Mucosa of descending colon (tissue), 3 donors: ENCODE results near the gene PRKAR2B. TPM values are rescaled to one million over a fixed set of nuclear protein-coding genes. Genes with fewer than 3 reads are reported as not detected.

ENCODE experiments used
- ATAC-seq: fragments of 200-7000 bp; cut with Tn5 transposase; one replicate; pipeline ENCODE4 v1.9.1; 2020; ENCODE audit warnings: mild to moderate bottlenecking, moderate library complexity
- DNase-seq, 3 donors: peaks; one replicate each; pipeline ENCODE4 v3.0.0-alpha.2; 2020
- H3K36me3 ChIP-seq: fragments of 200-600 bp; one replicate; pipeline ENCODE4 v1.8.0; 2021; ENCODE audit warnings: low read depth, mild to moderate bottlenecking
- H3K4me1 ChIP-seq: fragments of 200-600 bp; one replicate; pipeline ENCODE4 v1.8.0; 2021; ENCODE audit warnings: low read depth, mild to moderate bottlenecking
- H3K4me3 ChIP-seq: fragments of 200-600 bp; one replicate; pipeline ENCODE4 v1.8.0; 2021; ENCODE audit warnings: mild to moderate bottlenecking
- H3K9me3 ChIP-seq: fragments of 200-600 bp; one replicate; pipeline ENCODE4 v1.8.0; 2021; ENCODE audit warnings: mild to moderate bottlenecking
- intact Hi-C, 2 donors: fragments of 100-400 bp; cut with DNase I in 1 of 2; cut with micrococcal nuclease in 1 of 2; formaldehyde crosslinking; loops; one replicate each; pipeline versions ENCODE4 v1.11.0 to v1.11.1; 2022; cut with DNase I, micrococcal nuclease
- long read RNA-seq, 2 donors: library from polyadenylated mRNA; unstranded; transcript quantifications; one replicate each; pipeline ENCODE4 v2.0.0, GENCODE V29; 2019 to 2021
- total RNA-seq, 3 donors: library from RNA; stranded (reverse); fragmentation: NEBNext Ultra II Directional in 2 of 3; extraction: Animal tissue kit (Norgen Biotek cat#: 25700) in 2 of 3; gene quantifications; one replicate each; pipeline versions ENCODE4 v1.2.1 to v1.2.4, GENCODE V29; 2021 to 2023
- TF ChIP-seq, protein P1 (sequence below): fragments of 200-600 bp; IDR thresholded peaks from one replicate; pipeline ENCODE4 v1.8.0; 2022; ENCODE audit warnings: antibody characterized with exemption, mild to moderate bottlenecking
- donor health status: DM: no; HTN: no; CAD: no; lungs with moderate emphysema.
- donor health status: DM: no; HTN: no; CAD: no.
- donor health status: DM: no; HTN: yes; CAD: no.

Gene PRKAR2B
- 10 to 100 TPM in 1 of 3 donors, 1 to 10 TPM in 2; 4.6 to 20.8 (median 6.4) TPM for total RNA-seq
- long read RNA-seq, donor 1, transcript PRKAR2B-201 (11 exons, 3,745 nt) = major isoform, 39 of 46 reads
- long read RNA-seq, donor 1, partial matches to known transcripts = 4 of 46 reads
- long read RNA-seq, donor 1, other reads (novel, unspliced or antisense) = 3 of 46 reads
- long read RNA-seq, donor 2 = 0 reads

DNA sequence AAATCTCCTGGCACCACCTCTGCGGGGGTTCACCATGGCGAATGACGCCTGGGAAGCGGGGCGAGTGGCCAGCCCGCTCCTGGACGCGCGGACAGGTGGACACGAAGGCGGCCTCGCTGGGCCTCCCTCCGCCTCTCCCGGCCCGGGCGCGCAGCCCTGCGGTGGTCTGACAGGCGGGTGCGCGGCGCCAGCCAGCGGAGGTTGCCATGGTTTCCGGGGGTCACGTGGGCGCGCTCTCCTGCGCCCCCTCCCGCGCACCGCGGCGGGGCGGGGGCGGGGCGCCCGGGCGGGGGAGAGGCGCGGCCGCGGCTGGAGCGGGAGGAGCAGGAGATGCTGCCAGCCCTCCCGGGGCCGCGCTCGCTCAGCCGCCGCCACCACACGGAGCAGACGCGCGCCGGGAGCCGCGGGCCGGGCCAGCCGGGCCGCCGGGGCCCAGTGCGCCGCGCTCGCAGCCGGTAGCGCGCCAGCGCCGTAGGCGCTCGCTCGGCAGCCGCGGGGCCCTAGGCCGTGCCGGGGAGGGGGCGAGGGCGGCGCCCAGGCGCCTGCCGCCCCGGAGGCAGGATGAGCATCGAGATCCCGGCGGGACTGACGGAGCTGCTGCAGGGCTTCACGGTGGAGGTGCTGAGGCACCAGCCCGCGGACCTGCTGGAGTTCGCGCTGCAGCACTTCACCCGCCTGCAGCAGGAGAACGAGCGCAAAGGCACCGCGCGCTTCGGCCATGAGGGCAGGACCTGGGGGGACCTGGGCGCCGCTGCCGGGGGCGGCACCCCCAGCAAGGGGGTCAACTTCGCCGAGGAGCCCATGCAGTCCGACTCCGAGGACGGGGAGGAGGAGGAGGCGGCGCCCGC lies at the start of gene PRKAR2B:
PRKAR2B (plus strand) TSS at position 359 of the 848 bp plus-strand sequence; CDS start at position 562, 203 bp downstream.
- peaks cover 18% of the 10 kb centered on the region for H3K4me1 ChIP-seq
- TF ChIP-seq, protein P1, sequence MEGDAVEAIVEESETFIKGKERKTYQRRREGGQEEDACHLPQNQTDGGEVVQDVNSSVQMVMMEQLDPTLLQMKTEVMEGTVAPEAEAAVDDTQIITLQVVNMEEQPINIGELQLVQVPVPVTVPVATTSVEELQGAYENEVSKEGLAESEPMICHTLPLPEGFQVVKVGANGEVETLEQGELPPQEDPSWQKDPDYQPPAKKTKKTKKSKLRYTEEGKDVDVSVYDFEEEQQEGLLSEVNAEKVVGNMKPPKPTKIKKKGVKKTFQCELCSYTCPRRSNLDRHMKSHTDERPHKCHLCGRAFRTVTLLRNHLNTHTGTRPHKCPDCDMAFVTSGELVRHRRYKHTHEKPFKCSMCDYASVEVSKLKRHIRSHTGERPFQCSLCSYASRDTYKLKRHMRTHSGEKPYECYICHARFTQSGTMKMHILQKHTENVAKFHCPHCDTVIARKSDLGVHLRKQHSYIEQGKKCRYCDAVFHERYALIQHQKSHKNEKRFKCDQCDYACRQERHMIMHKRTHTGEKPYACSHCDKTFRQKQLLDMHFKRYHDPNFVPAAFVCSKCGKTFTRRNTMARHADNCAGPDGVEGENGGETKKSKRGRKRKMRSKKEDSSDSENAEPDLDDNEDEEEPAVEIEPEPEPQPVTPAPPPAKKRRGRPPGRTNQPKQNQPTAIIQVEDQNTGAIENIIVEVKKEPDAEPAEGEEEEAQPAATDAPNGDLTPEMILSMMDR = no peak
- H3K36me3 ChIP-seq = no peaks in the 10 kb centered on the region
- ATAC-seq = peak; percentile 87
- H3K4me3 ChIP-seq = peak within 1 kb of the TSS; percentile 29
- peak; percentile 69 to 78 (median 77) for DNase-seq
- intact Hi-C loops = no loop called here
- H3K9me3 ChIP-seq = no peaks in the 10 kb centered on the region

DNA sequence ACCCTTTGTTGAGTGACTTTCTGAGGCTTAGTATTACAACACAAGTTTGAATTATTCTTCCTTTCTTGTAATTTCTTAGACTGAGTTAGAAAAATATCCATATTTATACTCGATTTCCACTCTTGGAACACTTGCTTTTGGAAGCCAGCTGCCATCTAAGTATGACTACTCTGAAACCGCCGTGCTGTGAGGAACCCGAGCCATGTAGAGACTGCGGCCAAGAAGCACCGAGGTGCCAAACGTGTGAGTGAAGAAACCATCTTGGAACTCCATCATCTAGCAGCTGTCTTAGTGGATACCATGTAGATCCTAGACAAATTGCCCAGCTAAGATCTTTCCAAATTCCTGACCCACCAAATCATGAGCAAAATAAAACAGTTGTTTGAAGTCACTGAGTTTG lies 49.7 kb upstream of the PRKAR2B start:
- no peaks in the 10 kb centered on the region for H3K9me3 ChIP-seq

DNA sequence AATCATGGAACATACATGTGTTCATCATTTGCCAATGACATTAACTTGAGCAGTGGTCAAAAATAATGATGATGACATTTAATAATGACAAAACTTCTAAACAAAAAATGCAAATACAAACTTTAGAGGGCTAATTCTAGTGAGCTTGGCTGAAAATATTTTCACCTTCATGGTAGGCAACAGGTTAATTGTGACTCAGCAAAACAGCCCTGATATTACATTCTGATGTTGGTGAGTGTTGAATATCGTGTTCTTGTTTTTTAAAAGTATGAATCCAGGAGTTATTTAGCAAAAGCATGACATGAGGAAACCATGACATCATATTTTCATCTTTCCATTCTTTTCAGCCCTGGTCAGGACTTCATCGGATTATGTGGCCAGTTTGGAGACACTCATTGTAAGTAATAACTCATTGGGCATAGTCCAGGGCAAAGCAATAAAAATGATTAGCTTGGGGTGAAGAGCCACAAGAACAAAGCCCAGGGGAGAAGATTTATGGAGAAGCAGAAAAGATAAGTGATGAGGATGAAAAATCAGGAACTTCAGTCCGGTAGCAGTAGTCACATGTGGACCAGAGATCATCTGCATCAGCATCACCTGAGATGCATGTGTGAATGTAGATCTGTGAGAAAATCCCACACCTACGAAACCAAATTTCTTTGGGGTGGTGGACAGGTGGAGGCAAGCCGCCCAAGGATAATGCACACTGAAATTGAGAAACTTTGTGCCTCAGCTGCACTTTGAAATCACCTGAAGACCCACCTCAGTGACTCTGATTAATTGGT lies 46.8 kb upstream of the PRKAR2B start:
- intact Hi-C loops = no loop called here
- TF ChIP-seq, protein P1 = no peak
- no peak for ATAC-seq
- DNase-seq = no peak
- Histone ChIP-seq H3K4me3 (no peak overlapping the region), H3K4me1 (no peaks in the 10 kb centered on the region), H3K36me3 (no peaks in the 10 kb centered on the region), H3K9me3 (no peaks in the 10 kb centered on the region)

More for the DNA sequence above, 49.7 kb upstream of the PRKAR2B start:
- DNase-seq (no peak), ATAC-seq (no peak)
- Histone ChIP-seq H3K36me3 (no peaks in the 10 kb centered on the region), H3K4me1 (no peaks in the 10 kb centered on the region), H3K4me3 (no peak overlapping the region)
- intact Hi-C loops = no loop called here
- TF ChIP-seq, protein P1 = no peak

DNA sequence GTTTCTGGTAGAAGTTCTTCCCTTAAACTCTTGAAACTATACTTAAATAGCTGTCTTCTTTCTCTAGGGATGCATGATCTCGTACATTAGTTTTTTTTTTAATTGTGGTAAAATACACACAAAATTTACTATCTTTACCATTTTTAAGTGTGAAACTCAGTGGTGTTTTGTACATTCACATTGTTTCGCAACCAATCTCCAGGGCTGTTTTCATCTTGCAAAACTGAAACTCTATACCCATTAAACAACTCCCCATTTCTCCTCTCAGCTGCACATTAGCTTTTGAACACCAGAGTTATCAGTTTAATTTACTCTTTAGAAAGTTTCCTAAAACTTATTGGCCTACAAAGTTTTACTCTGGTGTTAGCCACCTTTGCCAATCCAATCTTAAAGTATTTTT lies 45.5 kb upstream of the PRKAR2B start:
- intact Hi-C loops = no loop called here
- TF ChIP-seq, protein P1 = no peak
- Histone ChIP-seq H3K36me3 (no peaks in the 10 kb centered on the region), H3K4me1 (no peaks in the 10 kb centered on the region), H3K4me3 (no peak overlapping the region), H3K9me3 (no peaks in the 10 kb centered on the region)
- ATAC-seq (no peak), DNase-seq (no peak)

DNA sequence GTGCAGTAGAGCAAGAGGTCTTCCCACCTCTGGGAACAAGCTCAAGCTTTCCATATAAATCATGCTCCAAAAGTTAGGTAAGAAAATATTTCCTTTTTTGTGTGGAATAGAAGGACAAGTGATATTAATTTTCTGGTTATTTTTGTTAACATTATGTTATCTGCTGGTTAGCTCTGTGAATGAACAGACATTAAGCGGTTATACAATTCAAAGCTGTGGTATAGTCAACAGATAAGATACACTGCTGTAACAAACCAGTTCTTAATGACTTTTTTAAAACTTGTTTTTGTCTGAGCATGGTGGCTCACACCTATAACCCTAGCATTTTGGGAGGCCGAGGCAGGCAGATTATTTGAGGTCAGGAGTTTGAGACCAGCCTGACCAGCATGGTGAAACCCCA lies 43.0 kb upstream of the PRKAR2B start:
- intact Hi-C loops = no loop called here
- Histone ChIP-seq H3K4me3 (no peak overlapping the region), H3K36me3 (no peaks in the 10 kb centered on the region), H3K4me1 (no peaks in the 10 kb centered on the region), H3K9me3 (no peaks in the 10 kb centered on the region)
- ATAC-seq (no peak), DNase-seq (no peak)
- TF ChIP-seq, protein P1 = no peak
